HG02623 (cell line): ENCODE results near the gene BTG2.
"Not testable (repeated sequence)": the region's sequence is repeated elsewhere in the genome, so short reads cannot be mapped to it uniquely, and the experiment has no call there.

Experiments
- ATAC-seq: cut with Tn5 transposase; IDR thresholded peaks from one replicate; pipeline ENCODE4 v1.9.1; 2021; ENCODE audit warnings: moderate library complexity; ENCODE audit not compliant: unreplicated experiment

The BTG2 gene

DNA sequence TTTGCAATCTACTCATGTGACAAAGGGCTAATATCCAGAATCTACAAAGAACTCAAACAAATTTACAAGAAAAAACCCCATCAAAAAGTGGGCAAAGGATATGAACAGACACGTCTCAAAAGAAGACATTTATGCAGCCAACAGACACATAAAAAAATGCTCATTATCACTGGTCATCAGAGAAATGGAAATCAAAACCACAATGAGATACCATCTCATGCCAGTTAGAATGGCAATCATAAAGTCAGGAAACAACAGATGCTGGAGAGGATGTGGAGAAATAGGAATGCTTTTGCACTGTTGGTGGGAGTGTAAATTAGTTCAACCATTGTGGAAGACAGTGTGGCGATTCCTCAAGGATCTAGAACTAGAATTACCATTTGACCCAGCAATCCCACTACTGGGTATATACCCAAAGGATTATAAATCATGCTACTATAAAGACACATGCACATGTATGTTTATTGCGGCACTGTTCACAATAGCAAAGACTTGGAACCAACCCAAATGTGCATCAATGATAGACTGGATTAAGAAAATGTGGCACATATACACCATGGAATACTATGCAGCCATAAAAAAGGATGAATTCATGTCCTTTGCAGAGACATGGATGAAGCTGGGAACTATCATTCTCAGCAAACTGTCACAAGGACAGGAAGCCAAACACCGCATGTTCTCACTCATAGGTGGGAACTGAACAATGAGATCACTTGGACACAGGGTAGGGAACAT lies 8.9 kb downstream of the BTG2 start:
- ATAC-seq, result not testable (repeated sequence)

DNA sequence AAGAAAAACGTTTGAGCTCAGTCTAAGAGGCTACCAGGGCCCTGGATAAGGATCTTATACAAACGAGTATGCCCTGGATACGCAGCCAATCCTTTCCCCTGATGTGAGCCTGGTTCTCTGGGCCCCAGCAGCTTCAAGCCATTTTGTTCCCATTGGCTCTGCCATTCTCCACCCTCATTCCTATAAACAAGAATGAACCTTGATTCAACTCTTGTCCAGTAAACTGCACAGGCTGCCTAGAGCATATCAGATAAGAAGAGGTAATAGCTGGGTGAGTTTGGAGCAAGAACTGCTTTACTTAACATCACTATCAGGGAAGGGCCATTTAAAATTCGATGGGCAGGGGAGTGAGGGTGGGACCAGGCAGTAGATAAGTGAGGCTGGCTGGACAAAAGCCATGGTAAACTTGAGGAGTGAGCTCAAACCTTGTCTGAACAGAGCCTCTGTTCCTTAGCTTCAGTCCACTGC lies 11.3 kb downstream of the BTG2 start:
- no peak for ATAC-seq

DNA sequence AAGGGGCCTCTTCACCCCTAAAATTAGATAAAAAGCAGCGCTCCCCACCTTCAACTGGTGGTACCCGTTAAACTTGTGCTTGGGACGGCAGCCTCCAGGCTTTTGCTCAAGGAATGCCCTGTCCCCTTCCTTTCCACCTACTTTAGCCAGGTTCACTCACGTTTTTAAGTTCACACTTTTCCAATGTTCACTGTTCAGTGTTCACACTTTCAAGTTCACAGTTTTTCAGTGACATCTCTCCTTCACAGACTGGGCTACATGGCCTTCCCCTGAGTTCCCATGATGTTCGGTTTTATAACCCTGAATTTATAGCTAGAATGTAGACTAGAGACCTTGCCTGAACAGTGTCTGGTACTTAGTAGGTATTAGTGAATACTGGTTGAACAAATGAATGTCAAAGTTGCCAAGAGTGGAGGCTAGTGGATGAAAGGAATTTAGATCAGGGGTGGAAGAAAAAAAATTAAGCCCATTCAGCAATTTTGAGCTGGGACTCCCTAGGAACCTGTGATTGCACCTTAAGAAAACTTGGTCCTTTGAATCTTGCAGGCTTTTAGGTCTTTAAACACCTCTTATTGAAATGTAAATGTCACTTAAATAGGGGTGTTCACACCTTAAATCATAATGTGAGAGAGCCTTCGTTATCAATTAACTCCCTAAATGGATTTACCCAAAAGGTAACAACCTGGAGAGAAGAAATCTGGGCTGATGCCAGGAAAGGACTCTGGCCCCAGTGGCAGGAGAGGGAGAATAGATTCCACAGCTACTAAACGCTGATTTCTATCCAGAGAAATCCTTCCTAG lies 12.3 kb downstream of the BTG2 start:
- no peak for ATAC-seq

DNA sequence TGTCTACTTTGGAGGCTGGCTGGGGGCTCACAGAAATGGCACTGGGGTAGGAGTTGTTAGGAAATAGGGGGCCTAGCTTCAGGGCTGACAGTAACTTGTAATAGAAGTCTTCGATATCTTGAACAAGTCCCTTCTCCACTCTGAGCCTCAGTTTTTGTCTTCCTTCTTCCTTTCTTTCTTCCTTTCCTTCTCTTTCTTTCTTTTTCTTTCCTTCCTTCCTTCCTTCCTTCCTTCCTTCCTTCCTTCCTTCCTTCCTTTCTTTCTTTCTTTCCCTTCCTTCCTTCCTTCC lies 12.9 kb downstream of the BTG2 start:
- no peak for ATAC-seq

DNA sequence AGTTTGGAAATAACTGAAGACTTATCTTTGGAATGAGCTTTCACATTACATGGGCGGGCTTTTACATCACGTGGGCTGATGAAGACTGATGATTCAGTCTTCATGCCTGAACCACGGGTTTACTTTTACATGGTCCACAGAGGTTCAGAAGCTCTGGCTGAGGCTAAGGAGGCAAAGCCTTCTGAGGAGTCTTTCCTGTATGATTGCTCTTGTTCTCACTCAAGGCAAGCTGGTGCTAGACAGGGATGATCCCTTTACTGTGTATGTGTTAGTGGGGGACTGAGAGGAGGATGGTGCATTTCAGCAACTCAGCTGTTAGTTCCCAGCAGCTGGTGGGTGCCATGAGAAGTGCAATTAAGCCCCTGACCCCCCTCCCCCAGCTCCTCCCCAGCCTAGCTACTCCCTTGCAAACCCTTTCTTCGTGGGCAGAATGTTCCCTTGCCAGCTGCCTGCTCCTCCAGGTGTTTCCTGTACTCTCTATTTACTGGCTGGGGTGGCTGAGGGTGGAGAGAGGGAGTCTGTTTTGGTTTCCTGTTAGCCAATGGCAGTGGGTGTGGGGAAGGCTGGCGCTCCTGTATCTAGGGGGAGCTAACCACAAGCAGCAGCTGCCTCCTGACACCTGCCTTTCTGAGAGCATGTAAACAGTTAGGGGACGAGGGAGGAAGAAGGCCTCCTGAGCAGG lies 15.4 kb downstream of the BTG2 start:
- ATAC-seq, result peak; percentile 59

DNA sequence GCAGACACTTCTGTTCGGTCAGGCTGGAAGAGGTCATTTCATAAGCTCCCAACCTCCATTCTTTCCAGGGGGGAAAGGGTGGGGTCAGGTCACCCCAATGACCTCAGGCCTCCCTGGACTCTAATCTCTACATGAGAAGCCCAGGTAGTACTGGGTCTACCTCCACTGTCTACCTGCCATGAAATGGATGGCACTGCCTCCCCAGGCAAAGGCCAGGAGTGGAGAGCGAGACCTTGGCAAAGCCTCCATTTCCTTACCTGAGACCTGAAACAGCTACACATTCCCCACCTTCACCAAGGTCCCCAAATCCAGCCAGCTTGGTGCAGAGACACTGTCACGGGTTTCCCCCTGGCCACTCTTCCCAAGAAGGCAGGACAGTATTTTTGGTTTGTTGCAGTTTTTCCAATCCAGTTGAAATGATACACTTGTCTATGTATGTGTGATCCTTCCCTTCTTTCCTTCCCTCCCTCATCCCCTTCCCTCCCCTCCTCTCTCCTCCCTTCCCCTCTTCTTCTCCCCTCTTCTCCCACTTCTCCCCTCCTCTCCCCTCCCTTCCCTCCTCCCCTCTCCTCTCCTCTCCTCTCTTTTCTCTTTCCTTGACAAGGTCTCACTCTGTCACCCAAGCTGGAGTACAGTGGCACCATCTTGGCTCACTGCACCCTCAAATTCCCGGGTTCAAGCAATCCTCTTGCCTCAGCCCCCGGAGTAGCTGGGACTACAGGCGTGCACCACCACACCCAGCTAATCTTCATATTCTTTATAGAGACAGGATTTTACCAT lies 16.1 kb downstream of the BTG2 start:
- no peak for ATAC-seq

DNA sequence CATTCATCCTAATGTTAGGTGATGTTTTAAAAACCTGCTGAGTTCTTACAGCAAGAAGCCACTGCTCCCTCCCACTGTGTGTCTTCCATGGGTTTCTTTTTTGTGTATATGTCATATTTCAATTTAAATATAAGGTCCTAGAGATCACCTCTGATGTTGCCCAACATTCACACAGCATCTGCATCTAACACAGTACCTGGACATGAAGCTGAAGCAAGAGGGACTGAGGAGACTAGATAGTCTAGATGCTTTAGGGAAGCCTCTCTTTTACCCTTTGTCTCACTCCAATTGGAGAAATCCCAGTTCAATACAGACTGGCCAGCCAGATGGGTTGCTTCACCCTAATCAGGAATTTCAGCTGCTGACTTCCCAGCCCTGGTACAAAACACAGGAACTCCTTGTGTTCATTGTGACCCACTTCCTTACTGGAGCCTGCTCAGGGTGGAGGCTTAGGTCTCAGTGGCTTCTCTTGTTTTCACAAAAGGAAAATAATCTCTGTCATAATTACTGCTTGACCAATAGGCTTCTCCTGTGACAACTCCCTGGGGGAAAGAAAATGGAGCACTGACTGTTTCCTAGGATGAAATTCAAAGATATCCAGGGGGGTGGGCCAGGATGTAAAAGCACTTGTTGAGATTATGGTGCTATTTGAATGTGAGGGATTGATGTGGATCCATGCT lies 17.3 kb downstream of the BTG2 start:
- ATAC-seq, result no peak

DNA sequence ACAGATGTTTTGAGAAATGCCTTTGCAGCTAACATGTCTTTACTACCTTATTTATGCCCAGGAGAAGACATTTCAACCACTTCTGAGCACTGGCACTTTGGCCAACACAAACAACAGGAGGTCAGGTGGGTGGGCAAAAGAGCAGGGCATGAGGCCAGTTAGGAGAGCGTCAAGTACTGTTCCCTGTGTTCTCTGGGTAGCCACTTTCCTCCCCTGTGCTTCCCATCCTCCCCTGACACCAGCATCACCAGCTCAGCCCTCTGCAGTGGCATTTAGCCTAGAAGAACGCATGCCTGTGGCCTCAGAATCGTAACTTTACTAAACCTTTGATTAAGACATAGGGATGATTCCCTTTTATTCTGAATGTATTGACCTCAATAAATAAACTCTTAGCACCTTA lies 18.3 kb downstream of the BTG2 start:
- no peak for ATAC-seq

DNA sequence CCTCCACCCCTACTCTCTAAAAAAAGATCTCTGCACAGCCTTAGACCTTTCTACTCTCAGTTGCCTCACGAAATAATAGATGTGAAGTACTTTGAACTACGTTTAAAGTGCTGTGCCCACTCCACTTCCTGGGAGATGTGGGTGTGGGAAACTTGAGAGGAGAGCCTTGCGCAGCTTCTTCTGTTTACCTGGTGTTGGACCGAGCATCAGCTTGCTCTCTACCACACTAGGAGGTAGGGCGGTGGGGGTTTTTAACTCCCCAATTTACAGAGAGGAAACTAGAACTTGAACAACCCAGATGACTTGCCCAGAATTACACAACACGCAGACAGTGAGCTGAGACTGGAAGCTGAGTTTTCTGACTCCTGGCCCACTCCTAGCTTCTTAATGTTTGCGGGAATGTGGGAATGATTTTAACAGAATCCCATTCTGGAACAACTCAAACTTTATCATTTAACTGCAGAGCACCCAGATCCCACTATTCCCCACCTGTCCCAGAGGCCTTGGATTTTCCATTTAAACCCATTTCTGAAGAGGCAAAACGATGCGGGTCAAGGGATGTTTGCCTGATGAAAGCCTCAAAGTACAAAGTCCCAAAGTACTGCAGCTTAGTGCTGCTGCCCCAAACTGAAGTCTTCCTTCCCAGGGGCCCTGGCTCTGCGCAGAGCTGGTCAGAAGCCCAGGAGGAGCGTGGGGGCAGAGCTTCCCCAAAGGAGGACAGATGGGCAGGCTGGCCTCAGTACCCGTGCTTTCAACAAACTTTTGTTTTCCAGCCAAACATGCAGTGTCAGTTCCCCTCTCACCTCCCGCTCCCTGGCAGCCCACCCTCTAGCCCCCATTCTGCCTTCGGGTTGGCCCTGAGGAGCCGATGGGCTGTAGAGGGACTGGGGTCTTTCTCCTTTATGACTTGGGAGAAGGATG lies 19.0 kb downstream of the BTG2 start:
- ATAC-seq, result no peak

DNA sequence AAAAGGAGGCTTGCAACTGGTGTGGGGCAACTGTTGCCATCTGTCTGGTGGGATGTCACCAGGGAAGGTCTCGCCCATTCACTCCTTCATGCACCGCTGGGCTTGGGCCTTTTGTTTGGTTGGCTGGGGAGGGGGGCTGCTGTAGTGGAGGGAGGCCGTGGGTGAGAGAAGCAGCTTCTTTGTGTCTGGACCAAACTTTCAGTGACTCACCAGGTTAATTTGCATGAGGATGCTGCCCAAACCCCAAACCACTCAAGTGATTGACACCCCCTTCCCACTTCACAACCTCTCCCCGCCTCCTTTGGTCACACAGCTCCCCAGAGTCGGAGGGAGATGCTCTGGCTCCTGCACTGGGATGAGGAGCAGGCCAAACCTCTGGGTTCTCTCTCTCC lies 19.7 kb downstream of the BTG2 start:
- ATAC-seq, result no peak

DNA sequence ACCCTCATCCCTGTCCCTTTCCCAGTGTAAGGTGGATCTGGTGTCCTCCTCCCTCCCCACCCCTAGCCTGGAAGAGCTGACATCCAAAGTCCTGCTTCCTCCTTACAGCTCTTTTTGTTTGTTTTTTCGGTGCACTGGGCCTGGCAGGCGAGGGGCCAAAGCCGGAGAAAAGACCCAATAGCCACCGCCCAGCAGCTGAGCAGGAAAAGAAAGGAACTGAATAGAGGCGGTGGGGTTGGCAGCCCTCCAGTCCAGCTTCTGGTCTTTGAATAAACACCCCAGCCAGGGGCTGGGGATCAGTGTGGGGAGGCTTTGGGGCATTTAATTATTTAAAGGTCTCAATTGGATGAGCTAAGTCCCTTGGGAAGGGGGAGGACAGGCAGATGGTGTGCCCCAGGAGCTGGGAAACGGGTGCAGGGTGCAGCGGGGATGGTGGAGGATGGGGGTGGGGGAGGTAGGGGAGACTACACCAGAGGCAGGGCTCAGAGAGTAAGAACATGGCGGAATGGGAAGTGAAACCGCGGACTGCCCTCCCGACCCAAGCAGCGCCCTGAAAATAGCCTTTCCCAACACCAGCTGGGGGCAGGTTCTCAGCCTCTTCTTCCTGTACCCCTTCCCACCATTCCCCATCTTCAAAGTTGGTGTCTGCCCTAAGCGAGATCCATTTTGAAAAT lies 20.2 kb downstream of the BTG2 start:
- ATAC-seq, result no peak

DNA sequence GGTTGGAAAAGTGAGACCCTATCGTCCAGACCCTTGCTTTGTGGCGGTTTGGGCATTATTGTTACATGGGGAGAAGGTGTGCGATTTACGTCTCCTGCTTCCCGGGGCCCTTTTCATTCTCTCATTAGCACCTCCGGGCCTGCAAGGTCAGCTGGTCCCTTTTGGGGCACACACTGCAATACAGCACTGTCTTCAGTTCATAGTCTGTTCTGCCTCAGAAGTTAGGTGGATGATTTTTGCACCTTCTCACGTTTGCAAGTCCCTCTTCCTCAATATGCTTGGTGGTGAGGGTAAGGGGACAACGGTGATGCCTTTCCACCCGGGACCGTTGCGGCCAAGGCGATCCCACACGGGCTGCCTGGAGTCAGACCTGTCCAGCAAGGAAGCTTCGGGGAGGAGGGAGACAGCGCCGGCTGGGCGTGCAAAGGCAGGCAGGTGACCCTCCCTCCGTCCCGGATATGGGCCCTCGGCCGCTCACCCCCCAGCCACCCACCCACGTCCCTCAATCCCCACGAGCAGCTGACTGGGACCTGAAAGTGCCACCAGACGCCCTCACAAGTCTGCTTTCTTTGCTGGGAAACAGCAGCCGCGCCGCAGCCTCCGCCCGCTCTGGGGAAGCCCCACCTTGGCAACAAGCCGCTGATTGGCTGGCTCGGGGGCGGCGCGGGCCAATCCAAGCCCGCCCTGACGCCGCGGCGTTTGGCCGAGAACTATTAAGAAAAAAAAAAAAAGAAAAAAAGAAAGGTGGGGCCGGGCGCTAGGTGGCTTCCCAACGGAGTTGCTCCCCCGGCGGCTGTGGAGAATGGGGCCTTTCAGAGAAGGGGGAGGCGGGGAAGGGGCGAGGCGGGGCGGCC lies 21.7 kb downstream of the BTG2 start:
- ATAC-seq, result peak; percentile 69

DNA sequence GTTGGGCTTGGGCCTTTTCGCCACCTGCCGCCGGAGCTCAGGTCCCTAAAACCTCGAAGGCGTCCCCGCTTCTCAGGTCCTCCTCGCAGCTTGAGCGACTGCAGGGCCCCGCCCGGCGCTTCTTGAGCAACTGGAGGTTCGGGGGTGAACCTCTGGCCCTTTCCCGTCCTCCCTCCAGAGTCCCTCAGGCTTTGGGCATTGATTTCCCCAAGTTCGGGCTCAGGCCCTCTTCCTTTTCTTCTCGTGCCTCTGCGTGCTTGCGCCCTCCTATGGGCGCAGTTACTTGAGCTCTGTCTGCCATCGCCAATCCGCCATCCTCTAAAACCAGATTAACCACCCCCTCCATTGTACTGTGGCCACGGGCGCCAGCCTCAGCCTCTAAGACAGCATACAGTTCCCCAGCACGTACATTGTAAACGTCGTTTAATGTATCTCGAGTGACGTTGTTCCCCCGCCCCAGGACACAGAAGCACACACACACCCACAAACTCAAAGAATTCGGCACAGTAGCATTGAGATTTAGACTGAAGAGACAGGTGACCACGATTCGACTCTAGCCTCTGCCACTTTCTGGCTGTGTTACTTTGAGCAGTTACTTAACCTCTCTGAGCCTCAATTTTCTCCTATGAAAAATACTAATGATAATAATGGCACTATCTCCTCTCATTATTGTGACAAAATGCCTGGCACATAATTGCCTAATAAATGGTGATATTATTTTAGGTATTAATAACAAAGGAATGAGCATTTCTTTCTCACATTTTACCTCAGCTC lies 22.6 kb downstream of the BTG2 start:
- peak; percentile 17 for ATAC-seq

DNA sequence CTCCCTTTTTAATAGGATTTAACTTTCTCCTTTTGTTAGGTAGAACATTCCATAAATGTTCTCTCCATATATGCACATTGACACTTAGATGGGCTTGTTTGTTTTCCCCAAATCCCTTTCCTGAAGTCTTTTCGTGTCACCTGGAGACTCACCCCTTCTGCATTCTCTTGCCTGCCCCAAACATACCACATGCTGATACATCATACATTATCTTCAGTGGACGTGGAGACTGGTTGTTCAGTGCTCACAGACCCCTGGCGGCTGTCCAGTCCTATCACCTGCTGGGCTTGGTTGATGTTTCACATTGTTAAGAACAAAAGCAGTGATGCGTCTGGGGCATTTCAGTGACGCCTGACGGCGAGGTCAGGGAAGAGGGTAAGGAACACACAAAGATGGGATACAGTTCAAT lies 23.4 kb downstream of the BTG2 start:
- ATAC-seq, result no peak

DNA sequence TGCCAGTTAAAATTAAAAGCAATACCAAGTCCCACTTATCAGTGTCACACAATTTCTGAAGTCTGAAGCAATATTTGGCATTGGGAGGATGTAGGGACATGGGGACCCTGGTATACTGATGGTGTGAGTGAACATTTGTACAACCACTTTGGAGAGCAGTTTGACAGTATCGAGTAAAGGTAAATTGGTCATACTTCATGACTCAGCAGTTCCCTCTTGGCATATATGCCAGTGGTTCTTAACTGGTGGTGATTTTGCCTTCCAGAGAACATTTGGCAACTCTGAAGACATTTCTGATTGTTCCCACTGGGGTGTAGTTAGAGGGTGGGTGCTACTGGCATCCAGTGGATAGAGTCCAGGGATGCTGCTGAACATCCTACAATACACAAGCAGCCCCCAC lies 25.9 kb downstream of the BTG2 start:
- ATAC-seq, result no peak

DNA sequence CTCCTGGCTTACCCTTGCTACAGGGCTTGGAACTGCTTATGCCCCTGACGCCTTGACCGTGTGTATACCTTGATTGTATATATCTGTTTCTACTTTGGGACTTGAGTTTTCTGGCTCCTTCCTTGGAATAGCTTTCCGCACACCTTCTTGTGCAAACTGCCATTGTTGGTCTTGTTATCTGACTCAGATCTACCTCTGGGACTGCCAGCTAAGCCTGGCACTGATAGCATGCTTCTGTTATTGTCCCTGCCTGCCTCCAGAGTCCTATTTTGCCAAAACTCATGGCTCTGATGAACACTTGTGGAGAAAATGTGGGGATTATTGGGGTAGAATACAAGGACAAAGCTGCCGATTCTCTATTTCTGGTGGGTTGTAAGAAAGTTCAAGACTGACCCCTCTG lies 30.2 kb downstream of the BTG2 start:
- ATAC-seq, result no peak

DNA sequence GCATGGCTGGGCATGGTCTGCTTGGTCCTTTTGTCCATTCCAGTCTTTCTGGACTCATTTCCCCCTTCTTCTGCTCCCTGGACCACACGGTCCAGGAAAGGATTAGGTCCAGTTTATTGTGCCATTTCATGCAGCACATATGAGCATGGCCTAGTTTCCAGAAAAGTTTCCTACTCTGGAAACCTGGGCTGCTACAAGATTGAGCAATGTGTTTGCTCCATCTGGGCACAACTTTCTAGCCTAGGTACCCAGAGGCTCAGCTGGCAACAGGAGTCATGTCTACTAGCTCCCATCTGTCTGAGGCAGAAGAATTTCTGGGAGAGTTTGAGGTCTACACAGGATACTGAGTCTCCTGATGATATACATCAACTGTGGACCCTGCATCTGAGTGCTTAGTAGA lies 30.8 kb downstream of the BTG2 start:
- no peak for ATAC-seq
